Activated T-cell treated with anti-CD3 and anti-CD28 coated beads, Interleukin-2, amount 50 U/mL, for 24 hours (primary cell): ENCODE data around the gene MBD4.
A peak's percentile ranks its signal among the peaks of the same experiment; 100 is the strongest.

Experiments
- DNase-seq: peaks from one replicate; pipeline ENCODE4 v3.0.0-alpha.2; 2020
- H3K27ac Mint-ChIP-seq: 2 replicates; pipeline ENCODE4 v1.8.0; 2020; ENCODE audit warnings: mild to moderate bottlenecking, mixed read lengths
- H3K27me3 Mint-ChIP-seq: 2 replicates; pipeline ENCODE4 v1.8.0; 2020; ENCODE audit warnings: mixed read lengths
- H3K36me3 Mint-ChIP-seq: 2 replicates; pipeline ENCODE4 v1.8.0; 2020; ENCODE audit warnings: low read depth, mixed read lengths
- H3K4me1 Mint-ChIP-seq: 2 replicates; pipeline ENCODE4 v1.8.0; 2020; ENCODE audit warnings: low read depth, mixed read lengths
- H3K4me3 Mint-ChIP-seq: 2 replicates; pipeline ENCODE4 v1.8.0; 2020; ENCODE audit warnings: mild to moderate bottlenecking, moderate library complexity, mixed read lengths
- H3K9me3 Mint-ChIP-seq: 2 replicates; pipeline ENCODE4 v1.8.0; 2020; ENCODE audit warnings: mixed read lengths

Gene MBD4

DNA sequence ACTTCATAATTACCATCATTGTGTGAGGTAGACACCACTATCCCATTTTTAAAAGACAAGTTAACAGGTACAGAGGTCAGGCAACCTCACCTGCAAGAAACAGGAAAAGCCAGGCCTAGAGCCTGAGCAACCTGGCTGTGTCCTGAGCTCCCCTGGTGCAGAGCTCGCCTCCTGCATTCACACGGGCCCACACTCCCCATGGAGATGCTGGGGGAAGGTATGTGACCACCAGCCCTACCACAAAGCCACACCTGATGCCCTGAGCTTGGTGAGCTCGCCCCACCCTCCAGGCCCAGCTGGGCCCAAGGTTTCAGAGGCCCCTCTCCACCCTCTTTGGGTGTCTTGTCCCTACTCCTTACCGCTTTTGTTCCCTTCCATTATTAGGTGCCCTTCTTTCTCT is 10.1 kb downstream of the MBD4 start:
- H3K4me3 Mint-ChIP-seq = no peak overlapping the region

DNA sequence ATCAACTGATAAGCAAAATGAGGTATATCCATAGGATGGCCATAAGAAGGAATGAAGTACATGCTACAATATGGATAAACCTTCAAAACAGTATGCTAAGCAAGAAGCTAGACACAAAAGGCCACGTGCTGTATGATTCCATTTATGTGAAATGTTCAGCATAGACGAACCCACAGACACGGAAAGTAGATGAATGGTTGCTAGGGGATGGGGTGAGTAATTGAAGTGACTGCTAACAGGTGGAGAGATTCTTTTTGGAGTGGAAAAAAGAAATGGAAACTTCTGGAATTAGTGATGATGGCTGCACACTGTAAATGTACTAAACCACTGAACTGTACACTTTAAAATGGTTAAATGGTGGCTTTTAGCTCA is 10.7 kb downstream of the MBD4 start:
- H3K36me3 Mint-ChIP-seq = peaks cover 55% of the 10 kb centered on the region
- H3K4me1 Mint-ChIP-seq = peaks cover 50% of the 10 kb centered on the region
- DNase-seq = no peak
- H3K9me3 Mint-ChIP-seq = no peaks in the 10 kb centered on the region
- no peak overlapping the region for H3K4me3 Mint-ChIP-seq
- peak overlapping the region; percentile 89 for H3K27ac Mint-ChIP-seq
- H3K27me3 Mint-ChIP-seq = no peaks in the 10 kb centered on the region

More for the DNA sequence above, 10.1 kb downstream of the MBD4 start:
- Mint-ChIP-seq H3K9me3 (no peaks in the 10 kb centered on the region), H3K4me1 (peaks cover 49% of the 10 kb centered on the region), H3K27ac (peak overlapping the region; percentile 89), H3K36me3 (peaks cover 61% of the 10 kb centered on the region), H3K27me3 (no peaks in the 10 kb centered on the region)
- DNase-seq = no peak

DNA sequence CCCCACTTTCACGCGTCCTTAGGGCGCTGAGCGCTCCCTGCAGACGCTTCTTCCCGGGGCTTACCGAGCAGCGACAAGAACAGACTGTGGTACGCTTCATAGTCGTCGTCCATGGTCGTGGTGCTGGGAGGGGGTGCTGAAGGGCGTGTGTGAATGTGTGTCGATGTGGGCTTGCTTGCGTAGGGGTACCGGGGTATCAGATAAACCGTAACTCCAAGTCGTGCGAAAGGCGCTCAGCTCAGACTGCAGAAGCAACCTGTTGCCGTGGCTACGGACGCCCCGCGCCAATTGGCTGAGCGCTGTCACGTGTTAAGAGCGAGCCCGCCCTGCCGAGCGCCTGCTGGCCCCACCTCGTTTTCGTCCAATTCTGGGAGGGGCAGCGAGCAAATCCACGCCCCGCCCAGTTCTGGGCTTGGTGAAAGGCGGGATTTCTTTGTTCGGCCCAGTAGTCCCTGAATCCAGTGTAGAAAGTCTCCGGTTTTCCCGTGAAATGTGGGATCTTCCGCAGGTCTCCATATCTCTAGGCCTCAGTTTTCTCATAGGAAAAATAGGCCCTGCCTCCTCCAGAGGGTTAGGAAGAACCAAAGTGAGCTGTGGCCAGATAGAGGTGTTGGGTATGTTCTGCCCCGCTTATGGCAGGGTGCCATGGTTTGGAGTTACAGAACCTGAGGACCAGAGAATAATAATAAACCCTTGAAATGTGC is 11.2 kb downstream of the MBD4 start, which contains the start of gene EFCAB12:
TSS of gene EFCAB12 (minus strand) at position 261 of the 704 bp plus-strand sequence. CDS start at position 113, 148 bp downstream.
- DNase-seq = peak; percentile 91
- Mint-ChIP-seq H3K27ac (peak within 1 kb of the TSS; percentile 89), H3K36me3 (peaks cover 50% of the 10 kb centered on the region), H3K4me1 (peaks cover 54% of the 10 kb centered on the region), H3K4me3 (peak within 1 kb of the TSS; percentile 67), H3K27me3 (no peaks in the 10 kb centered on the region), H3K9me3 (no peaks in the 10 kb centered on the region)

DNA sequence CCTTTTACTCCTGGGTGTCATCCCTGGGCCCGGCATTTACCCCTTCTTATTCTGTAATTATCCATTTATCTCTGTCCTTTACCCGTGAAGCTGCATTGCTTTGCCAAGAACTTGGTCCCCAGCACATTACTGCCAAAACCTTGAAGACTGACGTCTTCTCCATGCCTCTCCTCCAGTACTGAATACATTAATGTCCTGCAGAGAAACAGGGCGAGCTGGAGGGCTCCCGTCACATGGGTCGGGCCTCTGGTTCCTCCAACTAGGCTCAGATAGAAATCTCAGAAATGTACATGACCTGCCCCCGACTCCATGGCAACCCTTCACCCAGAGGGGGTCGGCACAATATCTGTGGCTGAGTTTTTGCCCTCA is 11.8 kb downstream of the MBD4 start:
- Mint-ChIP-seq H3K9me3 (no peaks in the 10 kb centered on the region), H3K4me1 (peaks cover 54% of the 10 kb centered on the region), H3K27me3 (no peaks in the 10 kb centered on the region), H3K27ac (peak overlapping the region; percentile 89), H3K36me3 (peaks cover 45% of the 10 kb centered on the region), H3K4me3 (peak overlapping the region; percentile 67)
- no peak for DNase-seq

DNA sequence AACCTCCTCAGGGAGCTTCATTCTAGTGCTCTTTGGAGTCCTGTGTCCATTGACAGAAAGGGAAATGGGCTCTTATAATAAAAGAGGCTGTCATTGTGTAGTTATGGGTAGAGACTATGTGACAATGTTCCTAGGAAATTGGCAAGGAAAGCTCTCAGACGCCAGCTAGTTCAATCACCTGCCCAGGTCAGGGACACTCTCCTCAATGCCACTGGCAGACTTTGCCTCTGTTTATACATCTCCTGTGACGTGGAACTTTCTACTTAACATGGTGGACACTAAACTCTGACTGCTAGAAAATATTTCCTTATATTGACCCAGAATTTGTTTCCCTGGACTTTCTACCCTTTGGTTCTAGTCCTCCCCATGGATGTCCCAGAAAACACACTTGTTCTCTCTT is 14.1 kb downstream of the MBD4 start:
- Mint-ChIP-seq H3K4me1 (peaks cover 45% of the 10 kb centered on the region), H3K36me3 (peaks cover 21% of the 10 kb centered on the region), H3K4me3 (no peak overlapping the region), H3K27ac (no peak overlapping the region), H3K27me3 (no peaks in the 10 kb centered on the region), H3K9me3 (no peaks in the 10 kb centered on the region)
- no peak for DNase-seq

DNA sequence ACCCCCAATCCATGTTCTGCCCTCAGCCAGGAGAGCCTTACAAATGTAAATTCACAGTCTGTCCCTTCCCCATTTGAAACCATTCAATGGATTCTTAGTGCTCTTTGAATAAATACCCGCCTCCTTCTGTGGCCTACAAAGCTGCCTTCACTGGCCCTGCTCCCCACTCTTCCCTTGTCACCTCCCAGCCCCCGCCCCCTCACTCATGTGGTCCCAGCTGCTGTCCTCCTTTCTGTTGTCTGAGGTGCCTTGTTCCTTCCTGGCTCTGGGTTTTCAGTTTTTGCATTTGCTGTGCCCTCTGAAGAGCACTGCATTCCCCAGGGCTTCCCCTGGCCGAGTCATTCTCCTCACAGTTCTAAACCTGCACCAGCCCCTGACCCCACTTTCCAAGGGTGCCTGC is 14.5 kb downstream of the MBD4 start:
- no peaks in the 10 kb centered on the region for H3K9me3 Mint-ChIP-seq
- peaks cover 45% of the 10 kb centered on the region for H3K4me1 Mint-ChIP-seq
- no peak overlapping the region for H3K4me3 Mint-ChIP-seq
- peaks cover 17% of the 10 kb centered on the region for H3K36me3 Mint-ChIP-seq
- H3K27me3 Mint-ChIP-seq = no peaks in the 10 kb centered on the region
- no peak overlapping the region for H3K27ac Mint-ChIP-seq
- DNase-seq = no peak

DNA sequence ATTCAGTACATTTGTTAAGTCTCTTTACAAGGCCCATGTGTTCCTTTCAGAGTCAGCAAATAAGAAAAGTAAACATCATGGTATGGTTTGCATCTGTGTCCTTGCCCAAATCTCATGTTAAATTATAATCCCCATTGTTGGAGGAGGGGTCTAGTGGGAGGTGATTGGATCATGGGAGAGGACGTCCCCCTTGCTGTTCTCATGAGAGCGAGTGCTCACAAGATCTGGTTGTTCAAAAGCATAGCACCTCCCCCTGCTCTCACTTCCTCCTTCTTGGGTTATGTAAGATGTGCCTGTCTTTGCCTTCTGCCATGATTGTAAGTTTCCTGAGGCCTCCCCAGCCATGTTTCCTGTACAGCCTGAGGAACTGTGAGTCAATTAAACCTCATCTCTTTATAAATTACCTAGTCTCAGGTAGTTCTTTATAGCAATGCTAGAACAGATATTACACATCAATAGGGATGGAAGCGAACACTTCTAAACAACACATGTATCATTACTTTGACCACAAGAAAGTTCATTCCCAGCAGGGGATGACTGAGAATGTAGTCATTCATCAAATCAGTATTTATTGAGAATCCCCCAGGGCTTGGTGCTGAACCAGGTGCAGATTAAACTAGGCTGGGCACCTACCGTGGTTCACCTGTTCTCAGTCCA is 15.4 kb downstream of the MBD4 start:
- H3K9me3 Mint-ChIP-seq = no peaks in the 10 kb centered on the region
- H3K36me3 Mint-ChIP-seq = peaks cover 8% of the 10 kb centered on the region
- H3K4me3 Mint-ChIP-seq = no peak overlapping the region
- peaks cover 38% of the 10 kb centered on the region for H3K4me1 Mint-ChIP-seq
- DNase-seq = no peak
- H3K27ac Mint-ChIP-seq = peak overlapping the region; percentile 55
- H3K27me3 Mint-ChIP-seq = no peaks in the 10 kb centered on the region

DNA sequence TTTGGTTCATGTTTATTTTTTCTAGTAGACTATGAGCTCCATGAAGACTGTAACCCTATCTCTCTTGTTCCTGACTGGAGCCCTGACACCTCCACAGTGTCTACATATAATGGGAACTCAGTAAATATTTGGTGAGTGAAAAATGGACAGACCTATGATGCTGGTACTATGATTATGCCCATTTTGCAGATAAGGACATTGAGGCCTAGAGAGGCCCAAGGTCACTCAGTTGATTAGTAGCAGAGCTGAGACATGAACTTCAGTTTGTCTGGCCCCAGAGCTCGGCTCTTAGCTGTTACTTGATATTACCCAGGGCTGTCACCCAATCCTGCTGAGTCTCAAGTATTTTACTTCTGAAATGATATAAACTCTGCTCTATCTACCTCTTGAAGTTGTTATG is 16.9 kb downstream of the MBD4 start:
- no peaks in the 10 kb centered on the region for H3K36me3 Mint-ChIP-seq

DNA sequence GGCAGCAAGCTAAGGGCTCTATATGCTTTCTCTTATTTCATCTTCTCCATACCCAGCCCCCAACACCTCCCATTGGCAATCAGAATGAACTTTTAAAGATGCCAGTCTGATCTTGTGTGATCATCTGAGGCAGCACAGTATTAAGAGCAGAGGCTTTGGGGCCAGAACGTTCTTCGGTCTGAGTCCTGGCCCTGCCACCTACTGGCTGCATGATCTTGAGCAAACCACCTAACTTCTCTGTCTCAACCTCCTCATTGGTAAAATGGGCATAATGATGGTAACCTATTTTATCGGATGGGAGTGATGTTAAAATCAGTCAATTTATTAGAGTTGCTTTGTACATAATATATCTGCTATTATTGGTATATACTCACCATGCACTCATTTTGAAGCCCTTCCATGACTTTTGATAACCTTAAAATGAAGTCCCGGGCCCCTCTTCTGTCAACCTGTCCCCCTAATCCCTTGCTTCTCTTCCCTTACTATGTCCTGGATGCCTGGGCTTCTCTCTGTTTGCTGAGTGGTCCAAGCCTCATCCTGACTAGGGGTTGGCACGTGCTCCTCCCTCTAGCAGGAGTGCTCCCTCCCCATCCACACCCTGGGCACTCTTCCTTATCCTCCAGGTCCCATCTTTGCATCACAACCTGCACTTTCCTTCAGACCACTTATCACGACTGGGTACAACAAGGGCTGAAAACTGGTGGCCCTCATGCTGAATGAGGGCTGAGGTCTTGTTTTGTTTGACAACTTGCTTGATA is 17.6 kb downstream of the MBD4 start:
- H3K27ac Mint-ChIP-seq = no peak overlapping the region
- no peaks in the 10 kb centered on the region for H3K27me3 Mint-ChIP-seq
- no peaks in the 10 kb centered on the region for H3K9me3 Mint-ChIP-seq
- no peak for DNase-seq
- H3K4me1 Mint-ChIP-seq = peaks cover 20% of the 10 kb centered on the region
- no peaks in the 10 kb centered on the region for H3K36me3 Mint-ChIP-seq
- H3K4me3 Mint-ChIP-seq = no peak overlapping the region

More for the DNA sequence above, 16.9 kb downstream of the MBD4 start:
- Mint-ChIP-seq H3K27me3 (no peaks in the 10 kb centered on the region), H3K4me1 (peaks cover 24% of the 10 kb centered on the region), H3K27ac (no peak overlapping the region), H3K4me3 (no peak overlapping the region), H3K9me3 (no peaks in the 10 kb centered on the region)
- DNase-seq = no peak

DNA sequence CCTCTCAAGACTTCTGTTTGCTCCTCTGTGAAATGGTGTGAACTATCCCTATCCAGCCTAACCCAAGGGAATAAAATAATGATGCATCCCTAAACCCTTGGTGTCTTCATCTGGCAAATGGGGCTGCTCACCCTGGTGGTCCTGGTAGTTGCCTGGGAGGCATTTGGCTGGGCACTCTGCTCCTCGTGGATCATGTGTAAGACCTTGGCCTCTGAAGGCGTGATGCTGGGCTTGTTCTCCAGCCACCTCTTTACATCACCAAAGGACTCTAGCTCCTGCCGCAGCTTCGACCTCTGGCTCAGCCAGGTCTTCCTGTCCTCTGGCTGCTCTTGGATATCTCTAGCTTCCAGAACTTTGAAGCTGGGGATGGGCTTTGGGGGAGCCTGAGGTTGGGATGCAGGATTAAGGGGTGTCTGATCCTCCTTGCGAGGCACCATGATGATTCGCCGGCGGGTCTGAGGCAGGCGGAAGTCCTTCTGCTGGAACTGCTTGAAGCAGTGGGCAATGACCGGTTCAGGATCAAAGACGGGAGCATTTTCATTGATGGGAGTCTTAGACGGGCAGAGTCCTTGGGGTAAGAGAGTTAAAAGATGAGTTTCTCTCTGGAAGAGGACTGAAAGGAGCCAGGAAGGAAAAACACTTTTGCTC is 18.4 kb downstream of the MBD4 start:
- Mint-ChIP-seq H3K27ac (no peak overlapping the region), H3K4me1 (peaks cover 20% of the 10 kb centered on the region), H3K27me3 (no peaks in the 10 kb centered on the region), H3K9me3 (no peaks in the 10 kb centered on the region), H3K4me3 (no peak overlapping the region), H3K36me3 (no peaks in the 10 kb centered on the region)
- DNase-seq = peak; percentile 6

DNA sequence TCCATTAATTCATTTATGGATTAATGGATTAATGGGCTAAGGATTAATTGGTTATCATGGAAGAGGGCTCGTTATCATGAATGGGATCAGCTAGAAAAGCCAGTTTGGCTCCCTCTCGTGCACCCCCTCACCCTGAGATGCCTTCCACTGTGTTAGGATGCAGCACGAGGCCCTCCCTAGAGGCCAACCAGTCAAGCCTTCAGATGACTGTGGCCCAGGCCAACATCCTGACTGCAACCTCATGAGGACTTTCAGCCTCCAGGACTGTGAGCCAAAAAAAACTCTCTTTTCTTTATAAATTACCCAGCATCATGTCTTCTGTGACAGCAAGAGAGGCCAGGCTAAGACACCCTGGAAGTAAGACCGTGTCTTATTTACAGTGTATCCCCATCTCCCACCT is 20.3 kb downstream of the MBD4 start:
- Mint-ChIP-seq H3K4me1 (peaks cover 10% of the 10 kb centered on the region), H3K27ac (no peak overlapping the region), H3K36me3 (no peaks in the 10 kb centered on the region), H3K4me3 (no peak overlapping the region), H3K9me3 (no peaks in the 10 kb centered on the region), H3K27me3 (no peaks in the 10 kb centered on the region)
- DNase-seq = no peak

DNA sequence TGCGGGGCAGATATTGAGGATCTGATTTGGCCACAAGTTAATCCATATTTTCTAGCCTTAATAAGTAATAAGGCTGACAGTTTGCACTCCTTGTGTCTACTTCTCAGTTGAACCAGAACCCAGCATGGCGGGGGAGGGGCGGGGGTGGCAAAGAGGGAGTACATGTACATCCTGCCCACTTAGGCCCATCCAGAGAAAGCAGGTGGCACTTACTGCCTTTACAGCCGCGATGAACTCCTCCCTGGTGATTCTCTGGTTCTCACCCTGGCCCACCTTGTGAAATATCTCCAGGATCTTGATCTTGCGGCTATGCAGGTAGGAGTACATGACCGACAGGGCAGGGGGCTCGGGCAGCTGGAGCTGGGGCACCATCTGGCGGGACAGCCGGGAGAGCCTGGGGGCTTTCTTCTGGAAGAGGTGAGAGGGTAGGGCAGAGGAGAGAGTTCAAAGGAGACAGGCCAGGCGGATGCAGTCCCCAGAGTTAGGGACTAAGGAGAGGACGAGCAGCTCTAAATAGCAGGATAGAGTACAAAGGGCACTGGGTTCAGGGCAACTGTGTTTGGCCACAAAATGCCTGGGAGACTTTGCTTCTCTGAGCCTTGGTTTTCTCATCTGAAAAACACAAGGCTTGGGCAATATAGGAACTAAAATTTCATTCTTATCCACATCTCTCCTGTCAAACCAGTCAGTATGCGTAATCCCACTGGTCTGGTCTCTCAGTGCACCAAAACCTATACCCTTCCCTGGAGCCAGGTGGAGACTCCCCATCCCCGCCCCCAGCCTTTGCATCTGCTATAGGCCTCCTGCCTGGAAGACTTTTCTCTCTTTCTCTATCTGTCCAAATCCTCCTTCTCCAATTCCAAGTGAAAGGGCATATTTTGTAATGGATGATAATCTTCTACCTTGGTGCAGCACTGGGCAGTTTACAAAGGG is 21.4 kb downstream of the MBD4 start:
- Mint-ChIP-seq H3K27me3 (no peaks in the 10 kb centered on the region), H3K27ac (no peak overlapping the region), H3K4me1 (no peaks in the 10 kb centered on the region), H3K4me3 (no peak overlapping the region), H3K9me3 (no peaks in the 10 kb centered on the region), H3K36me3 (no peaks in the 10 kb centered on the region)
- DNase-seq = peak; percentile 18

DNA sequence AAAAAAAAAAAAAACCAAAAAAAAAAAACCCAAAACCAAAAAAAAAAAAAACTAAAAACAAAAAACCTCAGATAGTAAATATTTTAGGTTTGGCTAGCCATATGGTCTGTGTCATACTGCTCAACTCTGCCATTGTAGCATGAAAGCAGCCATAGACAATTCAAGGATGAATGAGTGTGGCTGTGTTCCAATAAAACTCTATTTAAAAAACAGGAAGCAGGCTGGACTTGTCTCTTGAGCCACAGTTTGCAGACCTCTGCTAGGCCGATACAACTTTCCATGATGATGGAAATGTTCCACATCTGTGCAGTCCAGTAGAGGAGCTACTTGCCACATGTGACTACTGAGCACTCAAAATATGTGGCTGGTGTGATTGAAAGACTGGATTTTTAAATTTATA is 22.4 kb downstream of the MBD4 start:
- no peaks in the 10 kb centered on the region for H3K27me3 Mint-ChIP-seq
- no peaks in the 10 kb centered on the region for H3K9me3 Mint-ChIP-seq
- no peak for DNase-seq
- no peaks in the 10 kb centered on the region for H3K4me1 Mint-ChIP-seq
- no peaks in the 10 kb centered on the region for H3K36me3 Mint-ChIP-seq
- H3K4me3 Mint-ChIP-seq = no peak overlapping the region
- no peak overlapping the region for H3K27ac Mint-ChIP-seq

DNA sequence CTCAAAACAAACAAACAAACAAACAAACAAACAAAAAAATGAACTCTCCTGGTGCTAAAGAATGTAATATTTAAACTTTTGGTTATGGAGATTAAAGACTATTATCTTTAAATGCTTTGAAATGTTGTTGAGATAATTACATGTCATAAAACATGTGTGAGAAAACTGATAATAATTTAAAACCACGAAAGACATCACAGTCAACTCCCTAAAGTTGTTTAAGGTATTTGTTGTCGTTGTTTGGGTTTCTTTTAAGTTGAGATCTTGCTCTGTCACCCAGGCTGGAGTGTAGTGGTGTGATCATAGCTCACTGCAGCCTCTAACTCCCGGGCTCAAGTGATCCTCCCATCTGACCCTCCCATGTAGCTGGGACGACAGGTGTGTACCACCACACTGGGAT is 23.3 kb downstream of the MBD4 start:
- Mint-ChIP-seq H3K4me1 (no peaks in the 10 kb centered on the region), H3K9me3 (no peaks in the 10 kb centered on the region), H3K27me3 (no peaks in the 10 kb centered on the region), H3K36me3 (no peaks in the 10 kb centered on the region), H3K27ac (no peak overlapping the region), H3K4me3 (no peak overlapping the region)
- no peak for DNase-seq
